ENCODE results near the gene SELENOS.

DNA sequence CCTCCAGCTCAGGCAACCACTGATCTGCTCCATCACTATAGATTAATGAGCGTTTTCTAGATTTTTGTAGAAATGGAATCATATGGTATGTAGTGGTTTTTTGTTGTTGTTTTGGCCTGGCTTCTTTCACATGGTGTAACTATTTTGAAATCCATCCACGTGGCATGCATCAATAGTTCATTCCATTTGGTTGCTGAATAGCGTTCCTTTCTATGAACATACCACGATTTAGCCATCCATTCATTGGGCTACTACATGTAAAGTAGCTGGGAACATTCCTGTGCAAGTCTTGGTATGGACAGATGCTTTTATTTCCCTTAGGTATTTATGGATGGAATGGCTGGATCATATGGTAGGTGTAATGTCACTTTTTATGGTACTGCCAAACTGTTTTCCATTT lies 14.7 kb downstream of the SELENOS start:
- TF ChIP-seq EP300 (conservative IDR thresholded peaks at IDR 0.05; ENCODE audit: poor library complexity, severe bottlenecking) (no peak), EZH2 (IDR thresholded peaks at IDR 0.05; ENCODE audit: borderline replicate concordance, insufficient read depth, low read length, poor library complexity, severe bottlenecking) (no peak), RAD21 (conservative IDR thresholded peaks at IDR 0.05) (no peak), SMC3 (conservative IDR thresholded peaks at IDR 0.05; ENCODE audit: poor library complexity) (no peak), POLR2AphosphoS5 (IDR thresholded peaks at IDR 0.05) (no peak), TAF1 (IDR thresholded peaks at IDR 0.05; ENCODE audit: low read depth) (no peak)
- TF ChIP-seq, protein P1, sequence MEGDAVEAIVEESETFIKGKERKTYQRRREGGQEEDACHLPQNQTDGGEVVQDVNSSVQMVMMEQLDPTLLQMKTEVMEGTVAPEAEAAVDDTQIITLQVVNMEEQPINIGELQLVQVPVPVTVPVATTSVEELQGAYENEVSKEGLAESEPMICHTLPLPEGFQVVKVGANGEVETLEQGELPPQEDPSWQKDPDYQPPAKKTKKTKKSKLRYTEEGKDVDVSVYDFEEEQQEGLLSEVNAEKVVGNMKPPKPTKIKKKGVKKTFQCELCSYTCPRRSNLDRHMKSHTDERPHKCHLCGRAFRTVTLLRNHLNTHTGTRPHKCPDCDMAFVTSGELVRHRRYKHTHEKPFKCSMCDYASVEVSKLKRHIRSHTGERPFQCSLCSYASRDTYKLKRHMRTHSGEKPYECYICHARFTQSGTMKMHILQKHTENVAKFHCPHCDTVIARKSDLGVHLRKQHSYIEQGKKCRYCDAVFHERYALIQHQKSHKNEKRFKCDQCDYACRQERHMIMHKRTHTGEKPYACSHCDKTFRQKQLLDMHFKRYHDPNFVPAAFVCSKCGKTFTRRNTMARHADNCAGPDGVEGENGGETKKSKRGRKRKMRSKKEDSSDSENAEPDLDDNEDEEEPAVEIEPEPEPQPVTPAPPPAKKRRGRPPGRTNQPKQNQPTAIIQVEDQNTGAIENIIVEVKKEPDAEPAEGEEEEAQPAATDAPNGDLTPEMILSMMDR (IDR thresholded peaks at IDR 0.05; ENCODE audit: poor library complexity, severe bottlenecking): no peak
